ENCODE data around the gene PCLO.
A peak's percentile ranks its signal among the peaks of the same experiment; 100 is the strongest.

The PCLO gene

GRCh38 chr7:82980130-82980788 lies 182.4 kb downstream of the PCLO start:
- H3K4me1 Mint-ChIP-seq, result no peaks in the 10 kb centered on the region
- H3K4me3 Mint-ChIP-seq, result no peak overlapping the region
- no peak overlapping the region for H3K27ac Mint-ChIP-seq
- no peaks in the 10 kb centered on the region for H3K36me3 Mint-ChIP-seq (ENCODE audit: low read depth)
- no peaks in the 10 kb centered on the region for H3K27me3 Mint-ChIP-seq (ENCODE audit: low read depth, poor library complexity)
- DNase-seq, result no peak
- TF ChIP-seq CTCF (IDR thresholded peaks at IDR 0.05), result no peak
- H3K9me3 Mint-ChIP-seq, result no peaks in the 10 kb centered on the region

- Mint-ChIP-seq H3K9me3 (no peaks in the 10 kb centered on the region), H3K4me1 (no peaks in the 10 kb centered on the region), H3K36me3 (ENCODE audit: low read depth) (no peaks in the 10 kb centered on the region), H3K27me3 (ENCODE audit: low read depth, poor library complexity) (no peaks in the 10 kb centered on the region), H3K4me3 (no peak overlapping the region), H3K27ac (no peak overlapping the region)
- DNase-seq, result no peak
- TF ChIP-seq CTCF (IDR thresholded peaks at IDR 0.05), result no peak
Observed at GRCh38 chr7:82975811-82976468, 186.7 kb downstream of the PCLO start.

- DNase-seq, result no peak
- Mint-ChIP-seq H3K36me3 (ENCODE audit: low read depth) (no peaks in the 10 kb centered on the region), H3K4me3 (no peak overlapping the region), H3K4me1 (no peaks in the 10 kb centered on the region), H3K9me3 (no peaks in the 10 kb centered on the region), H3K27ac (no peak overlapping the region), H3K27me3 (ENCODE audit: low read depth, poor library complexity) (no peaks in the 10 kb centered on the region)
- no peak for TF ChIP-seq CTCF (IDR thresholded peaks at IDR 0.05)
Observed at GRCh38 chr7:82972135-82972534, 190.5 kb downstream of the PCLO start.

GRCh38 chr7:82965088-82966036 lies 197.3 kb downstream of the PCLO start:
- H3K4me3 Mint-ChIP-seq, result no peak overlapping the region
- no peak for TF ChIP-seq CTCF (IDR thresholded peaks at IDR 0.05)

GRCh38 chr7:82964150-82964882 lies 198.4 kb downstream of the PCLO start:
- TF ChIP-seq CTCF (IDR thresholded peaks at IDR 0.05), result no peak
- Mint-ChIP-seq H3K36me3 (ENCODE audit: low read depth) (no peaks in the 10 kb centered on the region), H3K4me1 (no peaks in the 10 kb centered on the region), H3K27me3 (ENCODE audit: low read depth, poor library complexity) (no peaks in the 10 kb centered on the region), H3K4me3 (no peak overlapping the region), H3K27ac (peak overlapping the region; percentile 13), H3K9me3 (no peaks in the 10 kb centered on the region)
- DNase-seq, result no peak

More at GRCh38 chr7:82965088-82966036, 197.3 kb downstream of the PCLO start:
- Mint-ChIP-seq H3K27me3 (ENCODE audit: low read depth, poor library complexity) (no peaks in the 10 kb centered on the region), H3K9me3 (no peaks in the 10 kb centered on the region), H3K36me3 (ENCODE audit: low read depth) (no peaks in the 10 kb centered on the region), H3K27ac (peak overlapping the region; percentile 21), H3K4me1 (no peaks in the 10 kb centered on the region)
- DNase-seq, result no peak

All from nephron progenitor cell (in vitro differentiated cells).